ENCODE data around the gene RAB11FIP4. TPM values are rescaled to one million over a fixed set of nuclear protein-coding genes. Genes with fewer than 3 reads are reported as not detected.
"Not testable (repeated sequence)": the region's sequence is repeated elsewhere in the genome, so short reads cannot be mapped to it uniquely, and the experiment has no call there.

RAB11FIP4 gene, protein sequence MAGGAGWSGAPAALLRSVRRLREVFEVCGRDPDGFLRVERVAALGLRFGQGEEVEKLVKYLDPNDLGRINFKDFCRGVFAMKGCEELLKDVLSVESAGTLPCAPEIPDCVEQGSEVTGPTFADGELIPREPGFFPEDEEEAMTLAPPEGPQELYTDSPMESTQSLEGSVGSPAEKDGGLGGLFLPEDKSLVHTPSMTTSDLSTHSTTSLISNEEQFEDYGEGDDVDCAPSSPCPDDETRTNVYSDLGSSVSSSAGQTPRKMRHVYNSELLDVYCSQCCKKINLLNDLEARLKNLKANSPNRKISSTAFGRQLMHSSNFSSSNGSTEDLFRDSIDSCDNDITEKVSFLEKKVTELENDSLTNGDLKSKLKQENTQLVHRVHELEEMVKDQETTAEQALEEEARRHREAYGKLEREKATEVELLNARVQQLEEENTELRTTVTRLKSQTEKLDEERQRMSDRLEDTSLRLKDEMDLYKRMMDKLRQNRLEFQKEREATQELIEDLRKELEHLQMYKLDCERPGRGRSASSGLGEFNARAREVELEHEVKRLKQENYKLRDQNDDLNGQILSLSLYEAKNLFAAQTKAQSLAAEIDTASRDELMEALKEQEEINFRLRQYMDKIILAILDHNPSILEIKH
- polyA plus RNA-seq (ENCODE audit: insufficient read length in 4 of 4) = 10 to 100 TPM; 14.1 to 17.2 (median 16.1) TPM

DNA sequence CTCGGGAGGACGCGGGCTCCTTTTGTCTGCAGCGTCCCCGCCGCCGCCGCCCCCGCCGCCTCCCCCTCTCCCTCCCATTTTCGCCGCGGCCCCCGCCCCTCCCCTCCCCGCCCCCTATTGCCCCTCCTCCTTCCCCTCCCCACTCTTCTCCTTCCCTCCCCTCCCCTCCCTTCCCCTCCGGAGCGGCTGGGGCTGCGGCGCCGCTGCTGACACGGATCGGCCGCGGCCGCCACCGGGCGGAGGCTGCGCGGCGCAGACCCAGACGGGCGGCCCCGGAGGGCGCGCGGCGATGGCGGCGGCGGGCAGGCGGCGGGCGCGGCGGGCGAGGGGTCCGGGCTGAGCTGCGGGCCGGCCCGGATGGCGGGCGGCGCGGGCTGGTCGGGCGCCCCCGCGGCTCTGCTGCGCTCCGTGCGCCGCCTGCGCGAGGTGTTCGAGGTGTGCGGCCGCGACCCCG lies at the start of gene RAB11FIP4:
Gene RAB11FIP4, plus strand, starts transcription at position 180 of the 454 bp plus-strand sequence. Its CDS starts 178 bp downstream, at position 358.
- DNase-seq (ENCODE audit: low read depth in 4 of 4, low spot score in 2 of 4) = no peak

DNA sequence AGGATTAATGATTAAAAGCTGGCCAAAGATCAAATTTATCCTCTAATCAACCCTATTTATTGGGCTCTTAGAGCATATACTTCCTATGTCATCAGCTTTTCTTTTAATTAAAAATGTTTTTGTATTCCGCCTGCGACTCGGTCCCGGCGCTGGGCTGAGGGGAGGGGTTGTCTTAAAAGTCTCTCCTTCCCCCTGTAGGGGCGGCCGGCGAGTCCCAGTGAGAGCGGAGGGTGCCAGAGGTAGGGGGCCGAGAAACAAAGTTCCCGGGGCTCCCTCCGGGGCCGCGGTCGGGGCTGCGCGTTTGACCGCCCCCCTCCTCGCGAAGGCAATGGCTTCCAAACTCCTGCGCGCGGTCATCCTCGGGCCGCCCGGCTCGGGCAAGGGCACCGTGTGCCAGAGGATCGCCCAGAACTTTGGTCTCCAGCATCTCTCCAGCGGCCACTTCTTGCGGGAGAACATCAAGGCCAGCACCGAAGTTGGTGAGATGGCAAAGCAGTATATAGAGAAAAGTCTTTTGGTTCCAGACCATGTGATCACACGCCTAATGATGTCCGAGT lies 46.2 kb upstream of the RAB11FIP4 start:
- not testable (repeated sequence) for DNase-seq (ENCODE audit: low read depth in 4 of 4, low spot score in 2 of 4)

DNA sequence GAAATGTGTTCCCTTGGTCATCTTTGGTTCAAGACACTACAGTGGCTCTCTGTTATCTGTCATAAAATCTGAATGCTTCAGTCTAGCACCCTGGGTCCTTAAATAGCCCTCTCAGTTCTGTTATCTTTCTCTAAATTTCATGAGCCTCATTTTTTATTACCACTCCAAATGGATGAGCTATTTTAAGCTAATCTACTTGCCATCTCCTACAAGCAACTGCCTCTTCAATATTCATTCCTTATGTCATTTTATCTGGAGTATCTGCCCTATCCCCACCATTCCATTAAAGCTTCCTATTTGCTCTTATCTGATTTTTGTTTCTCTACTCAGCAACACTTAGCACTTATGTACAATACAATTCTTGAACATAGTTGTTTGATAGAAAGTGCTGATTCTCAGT lies 42.0 kb upstream of the RAB11FIP4 start:
- no peak for DNase-seq (ENCODE audit: low read depth in 4 of 4, low spot score in 2 of 4)

DNA sequence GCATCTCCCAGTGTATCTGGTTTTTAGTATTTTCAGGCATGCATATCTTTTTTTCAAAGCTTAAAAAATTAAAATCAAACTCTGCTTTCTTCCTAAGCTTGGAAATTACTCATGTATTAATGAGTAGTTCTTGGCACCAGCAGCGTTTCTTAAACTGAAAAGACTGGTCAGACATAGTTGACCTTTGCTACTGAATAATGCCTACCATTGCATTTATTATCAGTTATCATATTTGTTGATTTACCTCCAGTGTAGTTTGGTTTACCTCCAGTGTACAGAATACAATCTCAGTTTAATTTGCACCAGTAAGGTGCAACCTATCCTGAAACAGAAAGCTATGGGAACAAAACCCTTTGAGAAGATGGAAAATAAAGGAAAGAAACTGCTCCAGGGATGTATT lies 35.5 kb upstream of the RAB11FIP4 start:
- no peak for DNase-seq (ENCODE audit: low read depth in 4 of 4, low spot score in 2 of 4)

DNA sequence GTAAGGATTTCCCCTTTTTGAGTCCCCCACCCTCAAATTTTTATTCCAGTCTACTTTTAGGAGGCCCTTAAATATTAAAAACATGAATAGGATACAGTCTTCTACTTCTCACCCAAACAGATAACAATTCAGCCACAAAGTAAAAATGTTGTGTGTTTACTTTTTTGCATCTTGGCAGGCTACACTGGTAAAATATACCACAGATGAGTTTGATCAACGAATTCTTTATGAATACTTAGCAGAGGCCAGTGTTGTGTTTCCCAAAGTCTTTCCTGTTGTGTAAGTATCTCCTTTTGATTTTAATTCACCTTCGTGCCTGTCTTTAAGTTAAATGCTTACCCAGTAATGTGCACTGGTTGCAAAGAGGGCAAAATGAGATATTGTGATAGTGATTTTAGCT lies 34.4 kb upstream of the RAB11FIP4 start:
- no peak for DNase-seq (ENCODE audit: low read depth in 4 of 4, low spot score in 2 of 4)

DNA sequence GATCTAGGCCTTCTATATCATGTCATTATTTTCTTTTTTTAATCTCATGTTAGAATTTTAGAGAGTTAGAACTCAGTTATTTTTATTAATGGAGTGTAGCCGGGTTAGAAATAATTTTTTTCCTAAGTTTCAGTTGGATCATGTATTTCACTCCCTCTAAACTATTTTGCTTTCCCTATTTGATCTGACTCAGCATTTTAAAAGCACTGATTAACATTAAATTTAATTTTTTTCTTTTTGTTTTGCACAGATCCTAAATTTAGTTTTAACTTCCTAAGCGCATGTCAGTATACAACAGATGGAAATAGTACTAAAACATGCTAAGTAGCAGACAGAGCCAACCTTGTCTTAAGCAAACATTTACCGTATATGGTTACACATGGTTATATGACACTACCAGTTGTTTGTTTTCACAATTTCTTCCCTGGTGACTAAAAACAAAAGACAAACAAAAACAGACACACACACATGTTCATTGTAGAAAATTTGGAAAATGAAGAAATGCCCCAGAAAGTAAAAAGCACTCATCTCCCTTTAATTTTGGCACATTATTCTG lies 33.6 kb upstream of the RAB11FIP4 start:
- DNase-seq (ENCODE audit: low read depth in 4 of 4, low spot score in 2 of 4) = no peak

DNA sequence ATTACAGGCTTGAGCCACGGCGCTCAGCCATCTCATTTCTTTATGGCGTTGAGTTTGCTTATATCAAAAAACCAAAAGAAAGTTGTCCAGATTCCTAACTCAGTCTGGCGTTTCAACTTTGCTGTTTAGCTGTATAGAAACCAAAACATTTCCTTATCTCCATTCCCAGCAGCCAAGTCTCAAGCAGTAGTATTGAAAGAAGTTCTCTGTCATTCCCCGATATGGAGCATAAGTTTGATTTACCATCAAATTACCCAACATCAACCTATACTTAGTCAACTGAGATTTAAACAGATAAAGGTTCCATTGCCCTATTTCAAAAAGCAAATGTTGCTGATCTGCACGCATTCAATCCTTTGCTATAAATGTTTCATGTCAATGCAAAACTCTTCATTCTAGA lies 27.5 kb upstream of the RAB11FIP4 start:
- no peak for DNase-seq (ENCODE audit: low read depth in 4 of 4, low spot score in 2 of 4)

DNA sequence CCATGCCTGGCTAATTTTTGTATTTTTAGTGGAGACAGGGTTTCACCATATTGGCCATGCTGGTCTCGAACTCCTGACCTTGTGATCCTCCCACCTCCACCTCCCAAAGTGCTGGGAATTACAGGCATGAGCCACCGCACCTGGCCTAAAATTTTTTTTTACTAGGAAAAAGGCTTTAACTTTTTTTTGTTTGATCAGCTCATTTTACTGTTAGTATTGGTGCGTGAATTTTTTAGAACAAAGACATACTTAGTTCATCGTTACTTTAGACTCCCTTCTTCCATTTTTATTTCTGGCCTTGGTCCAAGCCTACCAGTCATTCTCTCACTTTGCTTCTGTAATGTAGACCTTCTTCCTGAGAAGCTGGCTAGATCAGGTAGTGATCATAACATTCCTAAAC lies 25.4 kb upstream of the RAB11FIP4 start:
- DNase-seq (ENCODE audit: low read depth in 4 of 4, low spot score in 2 of 4) = no peak

DNA sequence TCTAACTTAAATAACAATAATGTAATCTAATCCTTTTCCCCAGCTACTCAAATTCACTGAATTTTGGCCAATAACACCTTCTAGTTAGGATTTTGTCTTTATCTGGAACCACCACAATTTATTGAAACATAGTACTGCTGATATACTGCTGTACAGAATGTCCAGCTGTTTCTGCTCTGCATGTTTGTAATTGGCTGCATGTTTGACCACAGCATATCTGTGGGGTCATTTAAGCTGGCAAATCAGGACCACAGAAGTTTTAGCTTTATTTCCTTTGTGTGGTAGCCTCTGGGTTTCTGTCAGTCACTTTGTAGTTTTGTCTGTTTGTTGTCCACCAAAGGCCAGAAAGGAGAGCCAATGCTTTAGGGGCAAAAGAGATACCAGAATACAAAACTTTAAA lies 22.2 kb upstream of the RAB11FIP4 start:
- no peak for DNase-seq (ENCODE audit: low read depth in 4 of 4, low spot score in 2 of 4)

DNA sequence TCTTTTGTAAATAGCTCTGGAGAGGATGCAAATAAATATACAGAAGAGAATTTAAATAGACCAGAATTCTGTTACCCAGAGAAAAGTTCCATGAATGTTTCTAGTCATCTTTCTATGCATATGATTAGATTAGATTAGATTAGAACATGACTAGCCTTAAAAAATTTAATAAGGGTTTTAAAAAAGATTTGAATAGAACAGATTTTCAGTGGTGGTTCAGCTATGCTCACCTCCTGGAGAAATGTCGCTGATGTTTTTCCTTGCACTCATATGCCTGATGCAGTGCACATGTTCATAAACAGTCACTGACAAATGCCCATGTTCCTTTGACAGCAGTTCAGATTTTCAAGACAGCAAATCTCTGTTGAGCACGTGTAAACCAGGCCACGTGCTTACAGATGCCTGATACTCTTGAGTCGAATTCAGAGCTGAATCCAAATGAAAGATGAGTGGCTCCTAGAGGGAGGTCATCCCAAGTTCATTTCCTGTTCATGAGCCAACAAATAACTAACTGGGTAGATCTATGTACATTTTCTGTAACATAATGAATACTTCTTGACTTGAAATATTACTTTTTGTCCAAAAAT lies 19.9 kb upstream of the RAB11FIP4 start:
- DNase-seq (ENCODE audit: low read depth in 4 of 4, low spot score in 2 of 4) = no peak

DNA sequence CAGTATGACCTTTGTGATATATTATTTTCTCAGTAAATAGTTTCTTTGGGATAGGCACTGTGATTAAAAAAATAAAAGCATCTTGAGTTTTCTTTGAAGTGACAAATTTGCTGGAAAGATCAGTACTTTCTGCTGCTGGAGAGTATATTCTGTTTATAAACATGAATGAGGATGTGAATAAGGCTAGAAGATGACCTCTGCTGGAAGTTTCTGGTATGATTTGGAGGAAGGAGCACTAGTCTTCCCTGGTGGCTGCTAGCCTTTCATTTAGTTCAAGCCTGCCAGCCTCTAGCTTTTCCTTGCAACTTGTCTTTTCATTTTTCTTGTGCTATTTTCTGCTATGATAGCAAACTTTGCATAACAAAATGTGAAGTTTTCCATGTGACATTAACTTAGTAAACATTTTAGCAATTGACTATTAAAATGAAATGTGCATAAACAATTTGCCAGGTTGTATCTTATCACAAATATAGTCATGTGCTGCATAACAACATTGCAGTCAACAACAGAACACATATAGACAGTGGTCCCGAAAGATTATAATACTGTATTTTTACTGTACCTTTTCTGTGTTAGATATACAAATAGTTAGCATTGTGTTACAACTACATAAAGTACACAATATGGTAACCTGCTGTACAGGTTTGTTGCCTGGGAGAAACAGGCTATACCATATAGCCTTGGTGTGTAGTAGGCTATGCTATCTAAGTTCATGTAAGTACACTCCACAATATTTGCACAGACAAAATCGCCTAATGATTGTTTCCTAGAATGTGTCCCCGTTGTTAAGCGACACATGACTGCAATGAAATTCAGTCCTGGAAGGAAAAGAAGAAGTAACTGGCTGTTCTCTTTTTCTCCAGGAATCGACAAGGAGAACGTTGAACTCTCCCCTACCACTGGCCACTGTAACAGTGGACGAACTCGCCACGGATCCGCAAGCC lies 18.1 kb upstream of the RAB11FIP4 start:
- DNase-seq (ENCODE audit: low read depth in 4 of 4, low spot score in 2 of 4) = no peak

DNA sequence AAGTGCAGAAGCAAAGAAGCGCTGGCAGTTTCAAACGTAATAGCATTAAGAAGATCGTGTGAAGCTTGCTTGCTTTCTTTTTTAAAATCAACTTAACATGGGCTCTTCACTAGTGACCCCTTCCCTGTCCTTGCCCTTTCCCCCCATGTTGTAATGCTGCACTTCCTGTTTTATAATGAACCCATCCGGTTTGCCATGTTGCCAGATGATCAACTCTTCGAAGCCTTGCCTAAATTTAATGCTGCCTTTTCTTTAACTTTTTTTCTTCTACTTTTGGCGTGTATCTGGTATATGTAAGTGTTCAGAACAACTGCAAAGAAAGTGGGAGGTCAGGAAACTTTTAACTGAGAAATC lies 17.4 kb upstream of the RAB11FIP4 start:
- DNase-seq (ENCODE audit: low read depth in 4 of 4, low spot score in 2 of 4) = no peak

DNA sequence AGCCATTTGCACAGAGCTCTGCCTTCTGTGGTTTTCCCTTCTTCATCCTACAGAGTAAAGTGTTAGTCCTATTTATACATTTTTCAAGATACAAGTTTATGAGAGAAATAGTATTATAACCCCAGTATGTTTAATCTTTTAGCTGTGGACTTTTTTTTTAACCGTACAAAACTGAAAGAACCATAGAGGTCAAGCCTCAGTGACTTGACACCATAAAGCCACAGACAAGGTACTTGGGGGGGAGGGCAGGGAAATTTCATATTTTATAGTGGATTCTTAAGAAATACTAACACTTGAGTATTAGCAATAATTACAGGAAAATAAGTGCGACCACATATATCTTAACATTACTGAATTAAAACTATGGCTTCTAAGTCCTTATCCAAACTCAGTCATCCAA lies 17.0 kb upstream of the RAB11FIP4 start:
- DNase-seq (ENCODE audit: low read depth in 4 of 4, low spot score in 2 of 4) = no peak

DNA sequence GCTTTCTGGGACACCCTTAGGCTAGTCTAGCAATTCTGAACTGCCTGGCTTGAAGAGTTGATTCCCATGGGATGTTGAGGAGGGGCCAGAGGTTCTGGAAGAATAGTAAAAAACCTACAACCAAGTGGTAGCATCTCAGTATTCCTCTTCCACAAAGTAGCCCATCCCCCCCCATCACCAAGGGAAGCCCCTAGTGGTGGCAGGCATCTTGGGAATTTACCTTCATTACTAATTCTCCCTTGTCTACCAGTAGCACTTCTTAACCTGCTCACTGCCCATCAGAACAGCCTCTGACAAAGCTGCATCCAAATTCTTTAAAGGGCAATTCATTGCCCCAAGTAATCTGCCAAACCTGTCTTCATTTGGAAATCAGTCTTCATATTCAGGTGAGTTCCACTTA lies 12.8 kb upstream of the RAB11FIP4 start:
- DNase-seq (ENCODE audit: low read depth in 4 of 4, low spot score in 2 of 4) = no peak

DNA sequence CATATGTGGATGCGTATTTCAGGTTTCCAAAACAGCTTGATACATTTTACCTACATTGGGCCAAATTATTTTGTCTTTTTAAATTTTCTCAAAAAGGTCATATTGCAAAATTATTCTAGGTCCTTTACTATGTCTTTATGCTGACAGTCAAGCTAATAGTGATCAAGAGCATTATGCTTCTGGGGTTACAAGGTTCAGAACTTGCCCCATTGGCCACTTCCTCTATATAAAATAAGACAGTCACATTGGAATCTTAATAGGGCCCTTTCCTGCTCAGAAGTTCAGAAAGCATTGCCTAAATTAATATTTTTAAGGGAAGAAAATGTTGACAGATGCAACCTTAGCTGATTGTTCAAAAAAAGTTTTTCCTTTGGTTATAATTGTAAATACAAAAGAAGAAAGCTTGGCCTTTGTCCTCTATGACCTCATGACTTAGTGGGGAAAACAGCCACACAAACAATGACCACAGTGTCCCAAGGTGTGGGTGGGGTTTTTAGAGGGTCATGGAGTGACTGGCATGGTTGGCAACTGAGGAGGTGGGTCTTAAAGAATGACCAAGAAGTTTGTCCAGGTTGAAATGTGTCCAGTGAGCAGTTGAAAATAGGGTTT lies 11.8 kb upstream of the RAB11FIP4 start:
- DNase-seq (ENCODE audit: low read depth in 4 of 4, low spot score in 2 of 4) = no peak

DNA sequence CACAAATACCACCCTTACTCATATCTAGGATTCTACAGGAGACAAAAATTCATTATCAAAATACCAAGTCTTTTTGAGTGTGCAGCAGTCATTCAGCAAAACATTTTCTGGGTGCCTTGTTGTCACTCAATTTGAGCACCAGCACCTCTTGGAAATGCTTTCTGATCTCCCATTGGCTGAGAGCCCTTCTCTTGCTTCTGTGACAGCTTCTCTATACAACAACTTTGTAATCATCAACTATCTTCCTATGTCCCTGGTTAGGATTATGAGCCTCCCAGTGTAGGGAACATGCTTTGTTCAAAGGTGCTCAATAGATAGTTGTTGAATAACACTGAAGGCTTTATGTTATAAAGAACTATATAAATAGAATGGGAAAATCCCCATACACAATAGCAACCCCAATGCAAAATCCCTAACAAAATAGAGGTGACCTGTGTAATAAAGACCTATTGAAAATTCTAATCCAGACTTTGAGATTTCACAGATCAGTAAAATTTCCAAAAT lies 10.3 kb upstream of the RAB11FIP4 start:
- DNase-seq (ENCODE audit: low read depth in 4 of 4, low spot score in 2 of 4) = no peak

DNA sequence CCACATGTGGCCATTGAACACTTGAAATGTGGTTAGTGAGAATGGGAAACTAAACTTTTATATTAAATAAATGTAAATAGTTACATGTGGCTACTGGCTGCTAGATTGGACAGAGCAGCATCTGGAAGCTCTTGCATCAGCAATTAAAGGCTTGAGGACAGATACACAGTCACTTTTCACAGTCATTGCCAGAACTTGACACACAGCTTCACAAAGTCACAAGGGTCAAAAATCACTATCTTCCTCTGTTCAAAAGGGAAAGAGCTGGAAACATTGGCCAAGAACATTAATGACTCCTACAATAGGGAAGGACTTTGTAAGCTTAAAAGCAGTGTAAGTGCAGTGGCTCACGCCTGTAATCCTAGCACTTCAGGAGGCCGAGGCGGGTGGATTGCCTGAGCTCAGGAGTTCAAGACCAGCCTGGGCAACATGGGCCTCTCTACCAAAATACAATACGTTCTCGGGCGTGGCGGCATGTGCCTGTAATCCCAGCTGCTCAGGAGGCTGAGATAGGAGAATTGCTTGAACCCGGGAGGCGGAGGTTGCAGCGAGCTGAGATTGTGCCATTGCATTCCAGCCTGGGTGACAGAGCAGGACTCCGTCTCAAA lies 8.7 kb upstream of the RAB11FIP4 start:
- not testable (repeated sequence) for DNase-seq (ENCODE audit: low read depth in 4 of 4, low spot score in 2 of 4)

DNA sequence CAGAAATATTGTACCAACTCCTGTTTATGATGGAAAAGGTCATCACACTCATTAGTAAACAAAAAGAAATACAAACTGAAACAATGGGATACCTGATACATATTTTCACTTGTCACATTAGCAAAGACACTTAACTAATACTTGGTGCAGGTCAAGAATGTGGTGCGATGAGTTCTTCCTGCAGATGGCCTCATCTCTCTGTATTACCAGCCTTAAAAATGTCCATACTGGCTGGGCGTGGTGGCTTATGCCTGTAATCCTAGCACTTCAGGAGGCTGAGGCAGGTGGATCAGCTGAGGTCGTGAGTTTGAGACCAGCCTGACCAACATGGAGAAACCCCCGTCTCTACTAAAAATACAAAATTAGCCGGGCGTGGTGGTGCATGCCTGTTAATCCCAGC lies 8.0 kb upstream of the RAB11FIP4 start:
- not testable (repeated sequence) for DNase-seq (ENCODE audit: low read depth in 4 of 4, low spot score in 2 of 4)

All from left renal cortex interstitium (tissue), 4 donors.